PFSK-1 (cell line): ENCODE measurements around the gene SP2.

Experiments
- POLR2AphosphoS5 ChIP-seq: IDR thresholded peaks from 2 replicates; pipeline ENCODE4 v1.6.1; 2012; ENCODE audit warnings: low read depth, mild to moderate bottlenecking, control low read depth, low read length, moderate library complexity
- SIN3A ChIP-seq: IDR thresholded peaks from 2 replicates; pipeline ENCODE4 v1.6.1; 2012; ENCODE audit warnings: mild to moderate bottlenecking, low read length, moderate library complexity, borderline replicate concordance; ENCODE audit not compliant: insufficient read depth
- TAF1 ChIP-seq: IDR thresholded peaks from 2 replicates; pipeline ENCODE4 v1.6.1; 2012; ENCODE audit warnings: low read length, control low read depth, borderline replicate concordance; ENCODE audit not compliant: insufficient read depth

- TF ChIP-seq TAF1 (no peak), POLR2AphosphoS5 (no peak), SIN3A (no peak)
Measured at GRCh38 chr17:47949197-47949759, 53.2 kb downstream of the SP2 start.
